Cardiac septum (tissue), 1 donor: ENCODE results near the gene KLHL12. TPM values are rescaled to one million over a fixed set of nuclear protein-coding genes. Genes with fewer than 3 reads are reported as not detected.

Source experiments
- DNase-seq: peaks from one replicate; pipeline ENCODE4 v3.0.0-alpha.2; 2020; ENCODE audit warnings: low spot score
- intact Hi-C: fragments of 100-400 bp; cut with DNase I; formaldehyde crosslinking; loops from one replicate; pipeline ENCODE4 v1.14.0; 2022
- total RNA-seq: library from RNA; stranded (reverse); fragmentation: NEBNext Ultra II Directional; extraction: Animal tissue kit (Norgen Biotek cat#: 25700); gene quantifications from one replicate; pipeline ENCODE4 v1.2.1, GENCODE V29; 2021
- donor health status: DM: no; HTN: no; CAD: no.

KLHL12 gene
- total RNA-seq, 1 donor from 2014 or later: 23.3 TPM

- intact Hi-C loops: no loop called here
- DNase-seq: no peak
These were observed 72.2 kb downstream of the KLHL12 start for GRCh38 chr1:202854787-202855186.

DNA sequence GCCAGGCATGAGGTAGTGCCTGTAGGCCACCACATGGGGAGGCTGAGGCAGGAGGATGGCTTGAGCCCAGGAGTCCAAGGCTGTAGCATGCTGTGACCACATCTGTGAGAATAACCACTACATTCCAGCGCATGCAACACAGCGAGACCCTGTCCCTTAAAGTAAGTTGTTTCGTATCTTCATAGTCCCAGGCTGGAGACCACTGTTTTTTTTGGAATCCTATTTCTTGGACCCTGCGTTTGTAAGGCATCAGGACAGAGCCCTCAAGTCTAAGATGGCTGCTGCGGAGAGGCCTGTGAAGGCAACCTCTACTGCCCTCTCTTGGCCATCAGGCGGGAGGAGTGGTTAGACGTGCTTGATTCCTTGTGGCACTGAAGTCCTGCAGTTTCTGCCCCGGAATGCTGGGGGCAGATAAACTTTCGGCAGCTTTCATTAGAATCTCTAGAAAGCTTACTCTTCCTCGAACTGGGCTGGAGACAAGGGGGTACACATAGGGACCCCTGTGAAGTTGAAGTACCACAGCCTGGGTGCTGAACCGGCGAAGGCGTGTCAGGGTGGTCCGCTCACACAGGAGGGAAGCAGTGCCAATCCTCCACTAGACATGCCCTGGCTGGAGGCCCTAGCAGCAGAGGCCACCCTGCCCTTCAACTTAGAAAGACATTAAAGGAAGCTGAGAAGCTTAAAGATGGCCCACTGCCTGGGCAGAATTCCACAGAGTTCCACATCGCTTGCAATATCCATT lies 74.7 kb downstream of the KLHL12 start:
- DNase-seq: no peak
- intact Hi-C loops: no loop called here

DNA sequence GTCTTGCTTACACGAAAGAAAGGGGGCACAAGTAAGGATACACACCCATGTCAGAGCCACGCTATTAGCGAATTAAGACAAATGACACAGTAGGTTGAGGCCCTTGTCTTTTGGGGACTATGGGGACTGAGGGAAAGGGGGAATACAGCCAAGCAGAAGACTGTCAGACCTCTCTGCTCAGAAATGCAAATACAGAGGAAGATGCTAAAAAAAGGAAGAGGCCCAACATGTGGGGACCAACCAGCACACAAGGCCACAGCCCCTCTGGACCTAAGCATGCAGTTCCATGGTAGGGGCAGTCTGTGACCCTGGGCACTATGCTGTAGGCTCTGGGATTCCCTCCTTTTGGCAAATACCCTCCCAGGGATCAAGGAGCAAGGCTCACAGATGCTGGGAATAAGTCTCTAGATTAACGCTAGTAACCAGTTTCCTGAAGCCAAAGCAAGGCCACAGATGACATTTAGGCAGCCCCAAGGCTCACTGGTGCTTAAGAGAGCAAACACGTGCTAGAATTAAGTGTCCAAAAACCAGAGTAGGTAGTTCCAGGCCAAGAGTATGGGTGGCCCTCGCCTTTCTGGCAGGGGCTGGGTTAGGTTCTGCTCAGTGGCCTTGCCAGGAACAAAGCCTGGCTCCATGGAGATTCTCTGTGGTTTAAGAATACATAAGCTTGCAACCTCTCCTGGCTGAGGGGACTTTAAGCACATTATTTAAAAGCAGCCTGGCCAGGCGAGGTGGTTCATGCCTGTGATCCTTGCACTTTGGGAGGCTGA lies 76.3 kb downstream of the KLHL12 start:
- DNase-seq: no peak
- intact Hi-C loops: no loop called here

- no peak for DNase-seq
- intact Hi-C loops: no loop called here
These were observed 78.9 kb downstream of the KLHL12 start for GRCh38 chr1:202848191-202848542.

- intact Hi-C loops: no loop called here
- DNase-seq: no peak
These were observed 82.1 kb downstream of the KLHL12 start for GRCh38 chr1:202844935-202845334.

GRCh38 chr1:202844259-202844658 lies 82.8 kb downstream of the KLHL12 start:
- intact Hi-C loops: no loop called here

DNA sequence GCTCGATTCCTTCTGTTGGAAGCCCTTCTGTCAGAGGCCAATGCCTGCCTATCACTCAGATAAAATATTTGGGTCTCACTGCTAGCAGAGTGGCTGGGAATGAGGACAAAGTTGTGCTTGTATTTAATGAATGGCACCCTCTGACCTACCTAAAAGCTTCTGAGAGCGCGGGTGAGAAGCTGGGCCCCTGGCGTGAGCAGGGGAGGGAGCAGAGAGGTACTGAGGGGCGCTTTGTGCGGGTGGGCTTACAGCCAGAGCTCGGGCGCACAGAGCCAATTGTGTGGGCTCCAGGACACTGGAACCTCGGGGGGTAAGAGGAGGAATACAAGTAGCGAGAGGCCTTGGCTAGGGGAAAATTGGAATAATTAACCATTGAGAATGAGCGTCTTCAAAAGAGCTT lies 84.0 kb downstream of the KLHL12 start:
- intact Hi-C loops: no loop called here
- no peak for DNase-seq

More at GRCh38 chr1:202844259-202844658, 82.8 kb downstream of the KLHL12 start:
- no peak for DNase-seq

Other genes starting within 250 kb of the KLHL12 start
- gene SYT2, start 216.8 kb downstream of the KLHL12 start, total RNA-seq: not detected
- gene KDM5B, start 118.8 kb downstream of the KLHL12 start, total RNA-seq: 21.7 TPM
- 1.7 TPM for gene PCAT6, start 116.3 kb downstream of the KLHL12 start, total RNA-seq
- 5.8 TPM for gene RABIF, start 38.1 kb downstream of the KLHL12 start, total RNA-seq
- 89.5 TPM for gene ADIPOR1, start 31.1 kb upstream of the KLHL12 start, total RNA-seq
- 186 TPM for gene CYB5R1, start 40.0 kb upstream of the KLHL12 start, total RNA-seq
- gene TMEM183A, start 80.1 kb upstream of the KLHL12 start, total RNA-seq: 27.7 TPM
- 46.7 TPM for gene PPFIA4, start 99.3 kb upstream of the KLHL12 start, total RNA-seq
- 0.16 TPM for gene MYOG, start 158.8 kb upstream of the KLHL12 start, total RNA-seq
- 12.1 TPM for gene ADORA1, start 200.5 kb upstream of the KLHL12 start, total RNA-seq
- not detected for gene MYBPH, start 248.6 kb upstream of the KLHL12 start, total RNA-seq